ENCODE measurements around the gene CUEDC1. TPM values are rescaled to one million over a fixed set of nuclear protein-coding genes. Genes with fewer than 3 reads are reported as not detected.
A peak's percentile ranks its signal among the peaks of the same experiment; 100 is the strongest.

CUEDC1 gene
- total RNA-seq, 1 experiment from 2014 or later, result 61.4 TPM

DNA sequence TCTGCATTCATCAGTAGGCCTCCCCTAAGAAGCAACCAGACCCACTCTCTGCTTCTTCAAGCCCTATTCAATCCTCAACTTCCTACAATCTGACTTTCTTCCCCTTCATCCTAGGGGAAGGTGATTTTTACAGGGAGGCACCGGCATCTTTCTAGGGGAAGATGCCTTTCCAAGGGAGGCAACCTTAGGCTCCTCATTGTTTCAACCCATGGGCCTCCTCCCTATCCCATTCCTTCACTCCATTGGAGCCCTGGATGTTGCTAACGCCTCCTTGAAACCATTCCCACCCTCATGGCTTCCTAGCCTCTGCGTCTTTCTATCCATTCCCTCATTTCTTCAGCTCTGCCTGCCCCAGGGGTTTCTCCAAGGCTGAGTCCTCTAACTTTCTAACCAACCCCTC, 2.7 kb upstream of the CUEDC1 start:
- H3K27ac ChIP-seq, result no peak overlapping the region
- intact Hi-C loops (cut with micrococcal nuclease; ENCODE audit: unreplicated experiment), result no loop called here
- H3K4me2 ChIP-seq, result no peak overlapping the region
- no peak overlapping the region for H3K4me3 ChIP-seq
- no peaks in the 10 kb centered on the region for H3K9me2 ChIP-seq (ENCODE audit: insufficient read depth)
- ChIA-PET CTCF (interaction anchor here (0.7 kb wide), 1 partner anchor 109 kb away, joined by 6 read pairs; no protein-coding TSS in a partner anchor), POLR2A (ENCODE audit: unreplicated experiment) (interaction anchor here (0.6 kb wide), 1 partner anchor 284 kb away, joined by 9 read pairs; no protein-coding TSS in a partner anchor)
- DNase-seq, result no peak
- no TSS peak for BruUV-seq (replicated peaks)
- TF ChIP-seq EZH2 (IDR thresholded peaks at IDR 0.05; ENCODE audit: low read depth), result no peak
- TF ChIP-seq, protein P1, sequence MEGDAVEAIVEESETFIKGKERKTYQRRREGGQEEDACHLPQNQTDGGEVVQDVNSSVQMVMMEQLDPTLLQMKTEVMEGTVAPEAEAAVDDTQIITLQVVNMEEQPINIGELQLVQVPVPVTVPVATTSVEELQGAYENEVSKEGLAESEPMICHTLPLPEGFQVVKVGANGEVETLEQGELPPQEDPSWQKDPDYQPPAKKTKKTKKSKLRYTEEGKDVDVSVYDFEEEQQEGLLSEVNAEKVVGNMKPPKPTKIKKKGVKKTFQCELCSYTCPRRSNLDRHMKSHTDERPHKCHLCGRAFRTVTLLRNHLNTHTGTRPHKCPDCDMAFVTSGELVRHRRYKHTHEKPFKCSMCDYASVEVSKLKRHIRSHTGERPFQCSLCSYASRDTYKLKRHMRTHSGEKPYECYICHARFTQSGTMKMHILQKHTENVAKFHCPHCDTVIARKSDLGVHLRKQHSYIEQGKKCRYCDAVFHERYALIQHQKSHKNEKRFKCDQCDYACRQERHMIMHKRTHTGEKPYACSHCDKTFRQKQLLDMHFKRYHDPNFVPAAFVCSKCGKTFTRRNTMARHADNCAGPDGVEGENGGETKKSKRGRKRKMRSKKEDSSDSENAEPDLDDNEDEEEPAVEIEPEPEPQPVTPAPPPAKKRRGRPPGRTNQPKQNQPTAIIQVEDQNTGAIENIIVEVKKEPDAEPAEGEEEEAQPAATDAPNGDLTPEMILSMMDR (conservative IDR thresholded peaks at IDR 0.05), result no peak
- no peaks in the 10 kb centered on the region for H4K20me1 ChIP-seq (ENCODE audit: insufficient read depth)
- H2AFZ ChIP-seq, result no peak overlapping the region
- H3K79me2 ChIP-seq (ENCODE audit: low read depth), result peaks cover 16% of the 10 kb centered on the region
- no peaks in the 10 kb centered on the region for H3K36me3 ChIP-seq (ENCODE audit: low read depth)
- no peaks in the 10 kb centered on the region for H3K9me3 ChIP-seq (ENCODE audit: insufficient read depth, low read depth)
- peaks cover 12% of the 10 kb centered on the region; the same call in 1 of the 2 replicates for H3F3A ChIP-seq (ENCODE audit: insufficient read depth, low read depth)
- H3K4me1 ChIP-seq (replicated peaks; ENCODE audit: insufficient read depth), result peaks cover 23% of the 10 kb centered on the region
- no peaks in the 10 kb centered on the region for H3K27me3 ChIP-seq (ENCODE audit: insufficient read depth, low read depth)

DNA sequence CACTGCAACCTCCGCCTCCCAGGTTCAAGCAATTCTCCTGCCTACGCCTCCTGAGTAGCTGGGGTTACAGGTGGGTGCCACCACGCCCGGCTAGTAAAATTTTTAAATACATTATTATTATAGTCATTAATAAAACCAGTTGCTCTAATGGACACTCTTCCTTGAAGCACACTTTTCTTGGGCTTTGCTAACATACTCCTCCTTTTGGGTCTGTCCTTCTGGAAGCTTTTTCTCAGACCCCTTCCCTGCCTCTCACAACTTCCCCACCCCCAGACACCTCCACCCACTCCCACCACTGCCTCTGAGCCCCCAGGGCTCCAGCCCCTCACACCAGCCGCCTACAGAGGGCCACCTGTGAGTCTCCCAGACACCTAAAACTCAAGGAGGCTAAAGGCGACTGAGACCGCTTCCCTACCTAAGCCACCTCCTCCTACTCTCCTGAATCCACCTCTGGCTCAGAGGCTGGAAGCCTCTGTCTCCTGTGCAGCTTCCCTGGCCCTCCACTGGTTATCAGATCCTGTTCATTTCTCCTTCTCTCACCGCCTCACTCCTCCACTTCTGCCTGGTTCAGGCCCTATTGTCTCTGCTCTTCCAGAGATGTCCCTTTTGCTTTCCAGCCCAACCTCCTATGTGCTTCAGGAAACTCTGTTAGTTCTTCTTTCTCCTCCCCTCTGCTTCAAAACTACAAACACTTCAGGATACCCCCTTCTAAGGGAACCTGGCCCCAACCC, 2.1 kb upstream of the CUEDC1 start:
- no peaks in the 10 kb centered on the region for H3K36me3 ChIP-seq (ENCODE audit: low read depth)
- no peaks in the 10 kb centered on the region for H3K27me3 ChIP-seq (ENCODE audit: insufficient read depth, low read depth)
- intact Hi-C loops (cut with micrococcal nuclease; ENCODE audit: unreplicated experiment), result no loop called here
- no peak for TF ChIP-seq EZH2 (IDR thresholded peaks at IDR 0.05; ENCODE audit: low read depth)
- TF ChIP-seq, protein P1 (conservative IDR thresholded peaks at IDR 0.05), result no peak
- ChIA-PET CTCF (no interaction called here), POLR2A (ENCODE audit: unreplicated experiment) (interaction anchor here (0.7 kb wide), 1 partner anchor 50 kb away, joined by 4 read pairs; no protein-coding TSS in a partner anchor)
- H3K79me2 ChIP-seq (ENCODE audit: low read depth), result peaks cover 22% of the 10 kb centered on the region
- H3K9me2 ChIP-seq (ENCODE audit: insufficient read depth), result no peaks in the 10 kb centered on the region
- H3F3A ChIP-seq (ENCODE audit: insufficient read depth, low read depth), result peaks cover 12% of the 10 kb centered on the region; the same call in 1 of the 2 replicates
- no TSS peak for BruUV-seq (replicated peaks)
- H3K4me3 ChIP-seq, result no peak overlapping the region
- no peak overlapping the region for H2AFZ ChIP-seq
- peaks cover 29% of the 10 kb centered on the region for H3K4me1 ChIP-seq (replicated peaks; ENCODE audit: insufficient read depth)
- no peaks in the 10 kb centered on the region for H3K9me3 ChIP-seq (ENCODE audit: insufficient read depth, low read depth)
- DNase-seq, result no peak
- no peak overlapping the region for H3K4me2 ChIP-seq
- no peak overlapping the region for H3K27ac ChIP-seq
- no peaks in the 10 kb centered on the region for H4K20me1 ChIP-seq (ENCODE audit: insufficient read depth)

- H3K36me3 ChIP-seq (ENCODE audit: low read depth), result no peaks in the 10 kb centered on the region
- peaks cover 28% of the 10 kb centered on the region for H3K79me2 ChIP-seq (ENCODE audit: low read depth)
- no peaks in the 10 kb centered on the region for H3K9me3 ChIP-seq (ENCODE audit: insufficient read depth, low read depth)
- H3F3A ChIP-seq (ENCODE audit: insufficient read depth, low read depth), result peaks cover 12% of the 10 kb centered on the region; the same call in 1 of the 2 replicates
- peaks cover 36% of the 10 kb centered on the region for H3K4me1 ChIP-seq (replicated peaks; ENCODE audit: insufficient read depth)
- TF ChIP-seq EZH2 (IDR thresholded peaks at IDR 0.05; ENCODE audit: low read depth), result no peak
- TF ChIP-seq, protein P1 (conservative IDR thresholded peaks at IDR 0.05), result no peak
- BruUV-seq (replicated peaks), result TSS peak; percentile 66
- no peaks in the 10 kb centered on the region for H3K27me3 ChIP-seq (ENCODE audit: insufficient read depth, low read depth)
- POLR2A ChIA-PET (ENCODE audit: unreplicated experiment), result interaction anchor here (0.5 to 0.7 kb wide), 3 partner anchors 36 to 51 kb away, joined by 3 to 4 read pairs (median 3); no protein-coding TSS in a partner anchor
- H3K4me2 ChIP-seq, result peak overlapping the region; percentile 88
- CTCF ChIA-PET, result interaction anchor here (1.0 to 1.2 kb wide), 2 partner anchors 64 to 96 kb away, joined by 3 to 4 read pairs; no protein-coding TSS in a partner anchor
- H3K9me2 ChIP-seq (ENCODE audit: insufficient read depth), result no peaks in the 10 kb centered on the region
- no peak overlapping the region for H3K4me3 ChIP-seq
- H2AFZ ChIP-seq, result no peak overlapping the region
- intact Hi-C loops (cut with micrococcal nuclease; ENCODE audit: unreplicated experiment), result no loop called here
- H3K27ac ChIP-seq, result no peak overlapping the region
- no peak for DNase-seq
- H4K20me1 ChIP-seq (ENCODE audit: insufficient read depth), result no peaks in the 10 kb centered on the region
Observed at GRCh38 chr17:57956291-57957119, 1.3 kb upstream of the CUEDC1 start.

Data from PC-9 (cell line).